Lower leg skin (tissue), 4 donors: ENCODE results near the gene PHACTR2. TPM values are rescaled to one million over a fixed set of nuclear protein-coding genes. Genes with fewer than 3 reads are reported as not detected.

Source experiments
- DNase-seq, 2 donors: peaks; one replicate each; pipeline ENCODE4 v3.0.0-alpha.2; 2019; ENCODE audit warnings: low spot score in 2 of 2
- H3K4me3 ChIP-seq: fragments of 200-600 bp; sonication (generic); 2 replicates; pipeline ENCODE4 v1.5.1; 2017; ENCODE audit warnings: mild to moderate bottlenecking, low read depth; ENCODE audit not compliant: poor library complexity, severe bottlenecking
- POLR2A ChIP-seq, 2 donors: fragments of 450-650 bp; IDR thresholded peaks; one replicate each; pipeline ENCODE4 v1.6.1; 2016 to 2017; ENCODE audit warnings: antibody characterized with exemption in 2 of 2, mild to moderate bottlenecking in 1 of 2, moderate library complexity in 1 of 2
- WGBS, 2 donors: methylation state at CpG; one replicate each; pipeline ENCODE4 v1.1.5; 2018; 5-methylcytosine and 5-hydroxymethylcytosine counted together
- intact Hi-C: fragments of 100-400 bp; cut with DNase I; formaldehyde crosslinking; loops from one replicate; pipeline ENCODE4 v1.15.0; 2023; ENCODE audit warnings: low total_unique reads
- total RNA-seq, 4 donors: library from RNA; depleted of rRNA; stranded (reverse); fragments of >200 nt; gene quantifications; one replicate each; pipeline ENCODE4 v1.1.0, GENCODE V29; 2016
- TF ChIP-seq, protein P1 (sequence below), 3 donors: fragments of 450-650 bp; IDR thresholded peaks; one replicate each; pipeline ENCODE4 v1.5.1; 2016; ENCODE audit warnings: antibody characterized with exemption in 3 of 3, mild to moderate bottlenecking in 3 of 3, moderate library complexity in 2 of 3

PHACTR2 gene
- total RNA-seq, 4 donors from 2014 or later, result 9.4 to 24.5 (median 15.2) TPM

- no peak for DNase-seq
- intact Hi-C loops, result no loop called here
- TF ChIP-seq, protein P1, sequence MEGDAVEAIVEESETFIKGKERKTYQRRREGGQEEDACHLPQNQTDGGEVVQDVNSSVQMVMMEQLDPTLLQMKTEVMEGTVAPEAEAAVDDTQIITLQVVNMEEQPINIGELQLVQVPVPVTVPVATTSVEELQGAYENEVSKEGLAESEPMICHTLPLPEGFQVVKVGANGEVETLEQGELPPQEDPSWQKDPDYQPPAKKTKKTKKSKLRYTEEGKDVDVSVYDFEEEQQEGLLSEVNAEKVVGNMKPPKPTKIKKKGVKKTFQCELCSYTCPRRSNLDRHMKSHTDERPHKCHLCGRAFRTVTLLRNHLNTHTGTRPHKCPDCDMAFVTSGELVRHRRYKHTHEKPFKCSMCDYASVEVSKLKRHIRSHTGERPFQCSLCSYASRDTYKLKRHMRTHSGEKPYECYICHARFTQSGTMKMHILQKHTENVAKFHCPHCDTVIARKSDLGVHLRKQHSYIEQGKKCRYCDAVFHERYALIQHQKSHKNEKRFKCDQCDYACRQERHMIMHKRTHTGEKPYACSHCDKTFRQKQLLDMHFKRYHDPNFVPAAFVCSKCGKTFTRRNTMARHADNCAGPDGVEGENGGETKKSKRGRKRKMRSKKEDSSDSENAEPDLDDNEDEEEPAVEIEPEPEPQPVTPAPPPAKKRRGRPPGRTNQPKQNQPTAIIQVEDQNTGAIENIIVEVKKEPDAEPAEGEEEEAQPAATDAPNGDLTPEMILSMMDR (IDR thresholded peaks at IDR 0.05), result no peak
- TF ChIP-seq POLR2A (IDR thresholded peaks at IDR 0.05), result no peak
- no peak overlapping the region for H3K4me3 ChIP-seq
Observed at GRCh38 chr6:143761074-143761473, 83.3 kb downstream of the PHACTR2 start.

DNA sequence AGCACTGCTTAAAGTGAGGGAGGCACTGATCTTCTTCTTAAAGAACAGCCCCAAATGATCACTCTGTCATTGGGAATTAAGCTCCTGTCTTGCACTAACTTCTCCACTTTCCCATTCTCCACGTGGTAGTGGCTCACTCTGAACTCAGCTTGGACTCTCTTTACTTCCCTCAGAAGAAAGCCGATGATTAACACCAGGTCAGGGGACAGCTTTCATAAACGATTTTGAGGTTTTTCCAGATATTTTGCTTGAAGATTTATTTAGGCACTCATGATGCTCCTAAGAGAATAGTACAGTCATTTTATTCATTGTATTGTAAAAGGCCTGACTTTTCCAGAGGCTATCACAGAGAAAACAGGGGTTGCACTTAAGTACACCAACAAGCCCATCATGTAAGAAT, 84.4 kb downstream of the PHACTR2 start:
- TF ChIP-seq POLR2A (IDR thresholded peaks at IDR 0.05), result no peak
- TF ChIP-seq, protein P1 (IDR thresholded peaks at IDR 0.05), result no peak
- 71 to 80% methylated on average over 3 of the region's 3 CpGs for WGBS, 2 donors
- intact Hi-C loops, result no loop called here
- no peak for DNase-seq
- H3K4me3 ChIP-seq, result no peak overlapping the region

- no peak for DNase-seq
- WGBS, 2 donors, result 90 to 92% methylated on average over 8 of the region's 8 CpGs
- intact Hi-C loops, result no loop called here
Observed at GRCh38 chr6:143765422-143766184, 87.8 kb downstream of the PHACTR2 start.

DNA sequence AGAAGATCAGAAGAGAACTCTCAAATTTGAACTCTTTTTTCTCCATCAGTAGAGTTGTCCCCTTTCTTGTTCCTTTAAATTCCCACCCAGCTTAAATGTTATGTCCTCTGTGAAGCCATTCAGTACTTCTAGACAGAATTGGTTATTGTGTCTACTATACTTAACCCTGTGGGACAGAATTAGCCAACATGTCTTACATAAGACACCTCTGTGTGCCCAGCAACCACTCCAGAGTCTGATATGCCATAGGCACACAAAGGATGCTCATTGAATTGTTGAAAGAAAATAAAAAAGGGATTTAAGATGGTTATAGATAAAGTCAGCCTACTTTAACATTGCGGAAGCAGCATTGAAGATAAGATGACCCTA, 88.4 kb downstream of the PHACTR2 start:
- TF ChIP-seq, protein P1 (IDR thresholded peaks at IDR 0.05), result no peak
- no peak for TF ChIP-seq POLR2A (IDR thresholded peaks at IDR 0.05)
- no peak for DNase-seq
- H3K4me3 ChIP-seq, result no peak overlapping the region
- 93 to 100% methylated on average over 1 of the region's 1 CpG for WGBS, 2 donors
- intact Hi-C loops, result no loop called here

More at GRCh38 chr6:143765422-143766184, 87.8 kb downstream of the PHACTR2 start:
- H3K4me3 ChIP-seq, result no peak overlapping the region
- TF ChIP-seq, protein P1 (IDR thresholded peaks at IDR 0.05), result no peak
- no peak for TF ChIP-seq POLR2A (IDR thresholded peaks at IDR 0.05)

DNA sequence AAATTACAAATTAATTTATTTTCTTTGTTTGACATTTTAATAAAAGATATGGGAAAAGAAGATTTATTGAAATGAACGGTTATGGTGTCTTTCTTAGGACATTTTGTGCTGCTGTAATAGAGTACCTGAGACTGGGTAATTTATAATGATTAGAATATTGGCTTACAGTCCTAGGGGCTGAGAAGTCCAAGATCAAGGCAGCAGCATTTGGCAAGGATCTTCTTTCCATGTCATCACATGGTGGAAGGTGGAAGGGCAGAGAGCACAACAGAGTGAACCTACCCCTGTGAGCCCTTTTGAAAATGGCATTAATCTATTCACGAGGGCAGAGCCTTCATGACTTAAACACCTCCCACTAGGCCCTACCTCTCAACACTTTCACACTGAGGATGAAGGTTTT, 89.7 kb downstream of the PHACTR2 start:
- 90 to 91% methylated on average over 2 of the region's 2 CpGs for WGBS, 2 donors
- intact Hi-C loops, result no loop called here
- DNase-seq, result no peak
- no peak overlapping the region for H3K4me3 ChIP-seq
- TF ChIP-seq POLR2A (IDR thresholded peaks at IDR 0.05), result no peak
- TF ChIP-seq, protein P1 (IDR thresholded peaks at IDR 0.05), result no peak
